Measurements from ENCODE around the gene TEX12. TPM values are rescaled to one million over a fixed set of nuclear protein-coding genes. Genes with fewer than 3 reads are reported as not detected.

Gene TEX12
- total and polyA plus RNA-seq, 2 of the 8 experiments (the other 6 are each of a cell fraction or from before 2014, with no cell fraction given): not detected

- ChIA-PET CTCF (ENCODE audit: partially characterized antibody) (interaction anchor here (0.6 to 2.1 kb wide), 12 partner anchors 8 to 397 kb away, joined by 3 to 20 read pairs (median 4); partner anchors contain the start of gene BCO2), POLR2A (ENCODE audit: partially characterized antibody) (interaction anchor here (1.0 kb wide), 1 partner anchor 10 kb away, joined by 3 read pairs; no protein-coding TSS in a partner anchor)
- Histone ChIP-seq H3K9ac (replicated peaks in 1 of 4; ENCODE audit: extremely low read depth in 1 of 4, low read depth in 3 of 4, low read length in 3 of 4) (no peak overlapping the region), H4K8ac (ENCODE audit: extremely low read depth, insufficient read depth, low read length) (no peak overlapping the region), H3K23ac (ENCODE audit: insufficient read length) (no peak overlapping the region), H3K4me3 (ENCODE audit: extremely low read depth in 1 of 4, insufficient read depth in 2 of 4, low read depth in 3 of 4, low read length in 4 of 4) (no peak overlapping the region), H4K20me1 (replicated peaks in 1 of 2; ENCODE audit: control insufficient read depth in 1 of 2, insufficient read depth in 2 of 2, low read length in 2 of 2) (no peaks in the 10 kb centered on the region), H2BK120ac (replicated peaks; ENCODE audit: low read depth, low read length) (no peak overlapping the region), H3K9me3 (ENCODE audit: insufficient read depth in 2 of 2, low read depth in 1 of 2, low read length in 1 of 2) (no peaks in the 10 kb centered on the region), H3K79me2 (ENCODE audit: control insufficient read depth in 1 of 2, insufficient read depth in 2 of 2, low read length in 2 of 2) (no peaks in the 10 kb centered on the region), H3K79me1 (ENCODE audit: low read depth, low read length) (no peaks in the 10 kb centered on the region), H3K36me3 (ENCODE audit: control insufficient read depth in 2 of 4, insufficient read depth in 4 of 4, low read length in 3 of 4) (no peaks in the 10 kb centered on the region), H4K91ac (replicated peaks; ENCODE audit: insufficient read length, low read length) (no peak overlapping the region), H2BK5ac (ENCODE audit: low read depth, low read length) (no peak overlapping the region), H2AK5ac (ENCODE audit: low read depth, low read length) (no peak overlapping the region), H2BK12ac (ENCODE audit: low read depth, low read length) (no peak overlapping the region), H3K4ac (replicated peaks; ENCODE audit: insufficient read length, low read depth, low read length) (no peak overlapping the region), H3K18ac (ENCODE audit: extremely low read depth, low read length) (no peak overlapping the region), H2BK20ac (ENCODE audit: low read length) (no peak overlapping the region), H2BK15ac (ENCODE audit: low read length) (no peak overlapping the region), H3K56ac (replicated peaks; ENCODE audit: insufficient read length, low read depth, low read length) (no peak overlapping the region), H4K5ac (ENCODE audit: insufficient read length, low read depth, low read length) (no peak overlapping the region), H3K23me2 (ENCODE audit: low read depth, low read length) (no peaks in the 10 kb centered on the region; the same call in 1 of the 2 replicates), H3K4me2 (ENCODE audit: insufficient read depth in 1 of 2, low read depth in 2 of 2, low read length in 2 of 2) (no peak overlapping the region), H3K14ac (ENCODE audit: insufficient read length) (no peak overlapping the region), H3K4me1 (replicated peaks in 1 of 4; ENCODE audit: control insufficient read depth in 3 of 4, insufficient read depth in 4 of 4, low read length in 3 of 4) (no peaks in the 10 kb centered on the region), H2AFZ (ENCODE audit: low read length) (no peak overlapping the region), H3K27me3 (replicated peaks in 1 of 4; ENCODE audit: control insufficient read depth in 3 of 4, extremely low read depth in 1 of 4, insufficient read depth in 3 of 4, low read length in 3 of 4) (no peaks in the 10 kb centered on the region), H3K27ac (ENCODE audit: low read depth, low read length) (no peak overlapping the region)
- TF ChIP-seq CBX5 (IDR thresholded peaks at IDR 0.05; ENCODE audit: low read depth, low read length): no peak
- TF ChIP-seq PHF8 (conservative IDR thresholded peaks at IDR 0.05; ENCODE audit: low read depth, low read length): no peak
- TF ChIP-seq CTCF (IDR thresholded peaks at IDR 0.05; ENCODE audit: control extremely low read depth in 1 of 3, insufficient read depth in 1 of 3, low read depth in 1 of 3, low read length in 3 of 3): no peak
- TF ChIP-seq ATF3 (IDR thresholded peaks at IDR 0.05; ENCODE audit: insufficient read depth, low read depth, low read length): no peak
- TF ChIP-seq ASH2L (IDR thresholded peaks at IDR 0.05; ENCODE audit: low read length): no peak
- TF ChIP-seq TBP (IDR thresholded peaks at IDR 0.05; ENCODE audit: low read depth, low read length): no peak
- no peak for TF ChIP-seq POLR2AphosphoS5 (IDR thresholded peaks at IDR 0.05; ENCODE audit: low read depth, low read length)
- no peak for TF ChIP-seq RXRA (IDR thresholded peaks at IDR 0.05; ENCODE audit: insufficient read depth, low read depth, low read length)
- no peak for TF ChIP-seq EZH2 (IDR thresholded peaks at IDR 0.05; ENCODE audit: low read depth, low read length, severe bottlenecking)
- 90% methylated on average over 5 of the region's 5 CpGs; no CpG with 5 or more reads in 1 of the 2 experiments for WGBS, 2 experiments (ENCODE audit: extremely low coverage in 1 of 2, insufficient coverage in 1 of 2, insufficient read length in 1 of 2, insufficient replicate concordance in 2 of 2, low coverage in 1 of 2, low lambda C conversion rate in 2 of 2, missing lambda C conversion rate in 1 of 2)
- DNase-seq (ENCODE audit: low read depth in 1 of 2, low spot score in 2 of 2) (no peak), FAIRE-seq (no peak)
Measured at GRCh38 chr11:112121981-112122615, 45.1 kb upstream of the TEX12 start.
